Activated CD4-positive, alpha-beta T cell treated with anti-CD3 and anti-CD28 coated beads, Interleukin-2, amount 10 ng/mL, durations not matched to agents 24 days and 14 days (primary cell): Measurements from ENCODE around the gene RERE. TPM values are rescaled to one million over a fixed set of nuclear protein-coding genes. Genes with fewer than 3 reads are reported as not detected.
"Not testable (repeated sequence)": the region's sequence is repeated elsewhere in the genome, so short reads cannot be mapped to it uniquely, and the experiment has no call there.

ENCODE experiments used
- DNase-seq: peaks from one replicate; pipeline ENCODE4 v3.0.0; 2022
- H3K27ac Mint-ChIP-seq: one replicate; pipeline ENCODE4 v1.8.0; 2022; ENCODE audit warnings: mild to moderate bottlenecking, mixed read lengths
- H3K27me3 Mint-ChIP-seq: one replicate; pipeline ENCODE4 v1.8.0; 2022; ENCODE audit warnings: mixed read lengths
- H3K36me3 Mint-ChIP-seq: one replicate; pipeline ENCODE4 v1.8.0; 2022; ENCODE audit warnings: low read depth, mild to moderate bottlenecking, mixed read lengths
- H3K4me1 Mint-ChIP-seq: one replicate; pipeline ENCODE4 v1.8.0; 2021; ENCODE audit warnings: mixed read lengths
- H3K4me3 Mint-ChIP-seq: one replicate; pipeline ENCODE4 v1.8.0; 2022; ENCODE audit warnings: mild to moderate bottlenecking, moderate library complexity, mixed read lengths
- H3K9me3 Mint-ChIP-seq: one replicate; pipeline ENCODE4 v1.8.0; 2021; ENCODE audit warnings: mixed read lengths
- intact Hi-C: fragments of 100-400 bp; cut with micrococcal nuclease; formaldehyde crosslinking; loops from one replicate; pipeline ENCODE4 v1.15.1; 2023
- total RNA-seq: library from RNA; stranded (reverse); gene quantifications from 2 replicates; pipeline ENCODE4 v1.2.3, GENCODE V29; 2022

The RERE gene
- total RNA-seq, 1 donor from 2014 or later: 85.6 TPM

DNA sequence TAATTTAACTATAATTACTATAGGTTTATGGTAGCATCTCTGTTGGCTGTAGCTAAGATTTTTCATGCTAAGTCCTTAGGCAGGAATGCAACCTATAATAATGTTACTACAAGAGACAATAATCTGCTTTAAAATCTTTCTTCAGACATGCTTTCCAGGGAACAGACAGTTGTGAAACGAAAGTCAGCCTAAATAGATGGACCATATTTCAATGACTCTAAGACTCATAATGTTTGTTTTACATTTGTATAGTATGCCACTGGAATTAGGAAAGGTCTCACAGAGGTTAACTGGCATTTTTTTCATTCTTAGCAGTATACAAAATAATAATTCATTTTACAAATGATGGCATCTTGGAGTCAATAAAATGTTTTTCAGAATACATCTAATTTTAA is 8.1 kb downstream of the RERE start:
- no peak overlapping the region for H3K27ac Mint-ChIP-seq
- H3K9me3 Mint-ChIP-seq: no peaks in the 10 kb centered on the region
- peaks cover 7% of the 10 kb centered on the region for H3K4me1 Mint-ChIP-seq
- no peaks in the 10 kb centered on the region for H3K27me3 Mint-ChIP-seq
- H3K36me3 Mint-ChIP-seq: no peaks in the 10 kb centered on the region
- no peak overlapping the region for H3K4me3 Mint-ChIP-seq
- no peak for DNase-seq
- intact Hi-C loops: no loop called here

DNA sequence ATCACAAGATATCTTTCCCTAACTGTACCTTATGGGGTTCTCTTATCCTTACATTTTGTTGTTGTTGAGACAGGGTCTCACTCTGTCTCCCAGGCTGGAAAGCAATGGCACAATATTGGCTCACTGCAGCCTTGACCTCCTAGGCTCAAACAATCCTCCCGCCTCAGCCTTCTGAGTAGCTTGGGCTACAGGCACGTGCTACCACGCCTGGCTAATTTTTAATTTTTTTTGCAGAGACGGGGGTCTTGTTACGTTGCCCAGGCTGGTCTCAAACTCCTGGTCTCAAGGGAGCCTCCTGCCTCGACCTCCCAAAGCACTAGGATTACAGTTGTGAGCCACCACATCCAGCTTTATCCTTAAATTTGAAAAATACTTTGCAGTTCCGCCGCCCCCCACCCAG is 10.4 kb downstream of the RERE start:
- Mint-ChIP-seq H3K27me3 (no peaks in the 10 kb centered on the region), H3K36me3 (no peaks in the 10 kb centered on the region), H3K4me3 (no peak overlapping the region), H3K4me1 (peaks cover 3% of the 10 kb centered on the region), H3K27ac (no peak overlapping the region), H3K9me3 (no peaks in the 10 kb centered on the region)
- intact Hi-C loops: no loop called here
- no peak for DNase-seq

DNA sequence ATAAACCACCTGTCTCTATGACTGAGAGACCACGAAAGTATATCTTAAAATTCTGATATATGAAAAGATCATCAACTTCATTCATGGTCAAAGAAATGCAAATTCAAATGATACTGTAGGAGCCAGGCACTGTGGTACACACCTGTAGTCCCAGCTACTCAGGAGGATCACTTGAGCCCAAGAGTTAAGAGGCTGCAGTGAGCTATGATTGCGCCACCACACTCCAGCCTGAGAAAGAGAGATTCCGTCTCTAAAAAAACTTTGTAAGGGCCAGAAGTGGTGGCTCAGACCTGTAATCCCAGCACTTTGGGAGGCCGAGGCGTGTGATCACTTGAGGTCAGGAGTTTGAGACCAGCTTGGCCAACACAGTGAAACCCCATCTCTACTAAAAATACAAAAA is 17.0 kb downstream of the RERE start:
- H3K9me3 Mint-ChIP-seq: no peaks in the 10 kb centered on the region
- peaks cover 3% of the 10 kb centered on the region for H3K4me1 Mint-ChIP-seq
- DNase-seq: no peak
- intact Hi-C loops: no loop called here
- H3K36me3 Mint-ChIP-seq: peaks cover 2% of the 10 kb centered on the region
- H3K4me3 Mint-ChIP-seq: no peak overlapping the region
- H3K27ac Mint-ChIP-seq: no peak overlapping the region
- H3K27me3 Mint-ChIP-seq: no peaks in the 10 kb centered on the region

DNA sequence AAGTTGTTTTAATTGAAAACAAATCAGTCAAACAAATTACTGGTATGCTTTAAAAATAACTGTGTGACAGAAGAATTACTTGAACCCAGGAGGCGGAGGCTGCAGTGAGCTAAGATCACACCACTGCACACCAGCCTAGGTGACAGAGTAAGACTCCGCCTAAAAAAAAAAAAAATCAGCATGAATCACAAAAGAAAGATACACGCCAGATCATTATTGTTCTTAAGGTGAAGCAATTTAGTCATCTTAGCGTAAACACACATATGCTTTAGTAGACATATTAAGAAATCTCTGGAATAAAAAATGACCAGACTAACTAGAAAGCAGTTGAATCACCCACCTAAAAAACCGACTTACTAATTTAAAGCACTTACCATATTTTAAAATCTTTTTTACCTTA is 20.2 kb downstream of the RERE start:
- DNase-seq: no peak
- Mint-ChIP-seq H3K27ac (no peak overlapping the region), H3K4me3 (no peak overlapping the region), H3K27me3 (no peaks in the 10 kb centered on the region), H3K4me1 (no peaks in the 10 kb centered on the region), H3K9me3 (no peaks in the 10 kb centered on the region), H3K36me3 (peaks cover 2% of the 10 kb centered on the region)
- intact Hi-C loops: no loop called here

DNA sequence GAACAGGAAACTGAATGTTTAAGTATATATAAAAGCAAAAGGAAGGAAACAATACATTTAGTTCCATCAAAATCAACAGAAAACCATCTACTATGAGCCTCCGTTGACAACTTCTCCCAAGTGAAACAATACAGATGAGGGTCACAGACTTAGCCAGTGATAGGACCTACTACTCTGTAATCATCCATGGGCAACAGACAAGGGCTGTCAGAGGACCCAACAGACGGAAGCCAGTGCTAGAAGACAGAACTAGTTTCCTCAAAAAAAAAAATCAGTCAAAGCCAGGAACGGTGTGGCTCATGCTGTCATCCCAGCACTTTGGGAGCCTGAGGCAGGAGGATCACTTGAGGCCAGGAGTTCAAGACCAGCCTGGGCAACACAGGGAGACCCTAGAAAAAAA is 20.6 kb downstream of the RERE start:
- H3K36me3 Mint-ChIP-seq: peaks cover 2% of the 10 kb centered on the region
- DNase-seq: no peak
- H3K9me3 Mint-ChIP-seq: no peaks in the 10 kb centered on the region
- no peak overlapping the region for H3K27ac Mint-ChIP-seq
- intact Hi-C loops: no loop called here
- H3K27me3 Mint-ChIP-seq: no peaks in the 10 kb centered on the region
- no peak overlapping the region for H3K4me3 Mint-ChIP-seq
- no peaks in the 10 kb centered on the region for H3K4me1 Mint-ChIP-seq

DNA sequence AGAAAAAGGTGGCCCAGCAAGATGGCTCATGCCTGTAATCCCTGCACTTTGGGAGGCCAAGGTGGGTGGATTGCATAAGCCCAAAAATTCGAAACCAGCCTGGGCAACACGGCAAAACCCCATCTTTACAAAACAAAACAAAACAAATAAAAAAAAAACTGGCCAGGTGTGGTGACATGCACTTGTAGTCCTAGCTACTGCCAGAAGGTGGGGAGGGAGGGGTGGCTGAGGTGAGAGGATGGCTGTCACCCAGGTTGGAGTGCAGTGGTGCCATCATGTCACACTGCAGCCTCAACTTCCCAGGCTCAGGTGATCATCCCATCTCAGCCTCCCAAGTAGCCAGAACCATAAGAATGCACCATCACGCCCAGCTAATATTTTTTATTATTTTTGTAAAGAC is 22.8 kb downstream of the RERE start:
- intact Hi-C loops: no loop called here
- Mint-ChIP-seq H3K9me3 (no peaks in the 10 kb centered on the region), H3K27ac (no peak overlapping the region), H3K4me3 (no peak overlapping the region), H3K36me3 (peaks cover 2% of the 10 kb centered on the region), H3K27me3 (no peaks in the 10 kb centered on the region), H3K4me1 (no peaks in the 10 kb centered on the region)
- DNase-seq: no peak

DNA sequence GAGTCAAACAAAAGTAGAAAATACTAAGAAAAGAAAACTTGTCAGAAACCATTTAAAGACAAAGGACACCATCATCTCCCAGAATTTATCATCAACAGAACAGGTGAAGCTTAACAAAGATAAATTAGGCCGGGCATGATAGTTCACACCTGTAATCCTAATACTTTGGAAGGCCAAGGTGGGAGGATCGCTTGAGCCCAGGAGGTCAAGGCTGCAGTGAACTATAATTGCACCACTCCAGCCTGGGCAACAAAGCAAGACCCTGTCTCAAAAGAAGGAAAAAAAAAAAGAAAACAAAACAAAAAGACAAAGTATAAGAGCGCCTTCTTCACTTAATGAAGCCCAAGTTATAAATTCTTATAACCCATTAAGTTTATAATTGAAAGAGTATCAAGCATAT is 25.6 kb downstream of the RERE start:
- DNase-seq: no peak
- intact Hi-C loops: no loop called here
- H3K27me3 Mint-ChIP-seq: no peaks in the 10 kb centered on the region
- peaks cover 2% of the 10 kb centered on the region for H3K36me3 Mint-ChIP-seq
- no peak overlapping the region for H3K27ac Mint-ChIP-seq
- H3K9me3 Mint-ChIP-seq: no peaks in the 10 kb centered on the region
- no peaks in the 10 kb centered on the region for H3K4me1 Mint-ChIP-seq
- no peak overlapping the region for H3K4me3 Mint-ChIP-seq

DNA sequence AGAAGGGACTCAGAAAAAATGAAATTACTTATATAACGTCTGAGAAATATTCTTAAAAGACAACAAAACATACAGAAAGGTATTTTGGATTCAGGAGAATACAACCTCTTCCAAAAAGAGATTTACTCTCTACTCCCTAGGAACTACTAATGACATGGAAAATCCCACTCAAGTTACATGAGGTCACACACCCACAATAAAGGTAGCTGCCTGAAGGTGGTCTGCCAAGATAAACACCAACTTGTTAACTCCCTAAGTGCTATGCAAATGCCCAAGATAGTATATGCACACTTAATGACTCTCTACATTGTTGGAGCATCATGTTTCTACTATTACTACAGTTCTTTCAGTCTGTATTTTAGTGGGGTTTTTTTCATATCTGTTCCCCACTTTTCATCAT is 26.5 kb downstream of the RERE start:
- Mint-ChIP-seq H3K27ac (no peak overlapping the region), H3K4me1 (no peaks in the 10 kb centered on the region), H3K36me3 (peaks cover 3% of the 10 kb centered on the region), H3K4me3 (no peak overlapping the region), H3K27me3 (no peaks in the 10 kb centered on the region), H3K9me3 (no peaks in the 10 kb centered on the region)
- DNase-seq: no peak
- intact Hi-C loops: no loop called here

DNA sequence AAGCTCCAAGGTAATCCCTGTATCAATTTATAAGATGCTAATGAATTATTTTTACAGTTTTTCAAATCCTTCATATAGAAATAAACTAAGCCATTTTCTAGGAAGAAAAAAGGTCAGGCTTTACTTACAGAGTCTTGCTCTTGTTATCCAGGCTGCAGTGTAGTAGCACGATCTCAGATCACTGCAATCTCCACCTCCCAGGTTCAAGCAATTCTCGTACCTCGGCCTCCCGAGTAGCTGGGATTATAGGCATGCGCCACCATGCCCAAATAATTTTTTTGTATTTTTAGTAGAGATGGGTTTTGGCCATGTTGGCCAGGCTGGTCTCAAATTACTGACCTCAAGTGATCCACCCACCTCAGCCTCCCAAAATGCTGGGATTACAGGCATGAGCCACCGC is 27.0 kb downstream of the RERE start:
- DNase-seq: no peak
- Mint-ChIP-seq H3K4me1 (no peaks in the 10 kb centered on the region), H3K9me3 (no peaks in the 10 kb centered on the region), H3K36me3 (peaks cover 4% of the 10 kb centered on the region), H3K27ac (no peak overlapping the region), H3K27me3 (no peaks in the 10 kb centered on the region), H3K4me3 (no peak overlapping the region)
- intact Hi-C loops: no loop called here

DNA sequence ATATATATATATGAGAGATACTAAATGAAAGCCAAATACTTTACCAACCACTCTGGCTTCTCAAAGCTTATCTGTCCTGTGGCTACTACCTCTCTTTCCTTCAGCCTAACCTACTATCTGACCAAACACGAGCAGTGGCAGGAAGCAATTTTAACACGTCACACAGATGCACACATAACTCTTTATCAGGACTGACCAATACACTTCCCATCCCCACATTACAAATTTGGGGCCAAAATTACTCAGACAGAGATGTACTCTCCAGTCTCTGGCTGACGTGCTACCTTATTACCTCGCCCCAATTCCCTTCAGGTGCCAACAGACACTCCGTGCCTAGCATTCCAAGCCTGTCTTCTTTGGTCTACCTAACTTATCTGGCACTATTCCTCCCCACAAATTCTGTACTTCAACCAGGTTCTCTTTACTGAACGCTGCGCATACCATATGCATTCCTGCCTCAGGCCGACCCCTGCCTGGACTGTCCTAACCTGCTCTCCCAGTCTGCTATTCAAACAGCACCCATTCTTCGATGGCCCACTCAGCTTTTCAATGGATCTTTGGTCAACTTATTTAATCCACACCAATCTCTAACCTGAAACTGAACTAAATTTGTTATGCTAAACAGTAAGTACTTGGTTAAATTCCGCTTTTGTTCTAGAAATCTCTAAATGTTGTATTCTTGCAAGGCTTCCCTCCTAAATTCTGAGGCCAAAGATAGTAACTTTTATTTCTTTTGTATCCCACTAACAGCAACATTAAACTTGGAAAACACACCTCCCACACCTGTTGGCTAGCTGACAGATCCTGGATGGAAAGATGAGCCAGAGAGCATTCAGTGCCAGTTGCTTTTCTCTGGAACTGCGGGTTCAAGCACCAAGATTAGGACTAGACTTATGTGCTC is 27.9 kb downstream of the RERE start:
- DNase-seq: no peak
- peaks cover 4% of the 10 kb centered on the region for H3K36me3 Mint-ChIP-seq
- H3K27me3 Mint-ChIP-seq: no peaks in the 10 kb centered on the region
- no peak overlapping the region for H3K4me3 Mint-ChIP-seq
- no peaks in the 10 kb centered on the region for H3K9me3 Mint-ChIP-seq
- intact Hi-C loops: no loop called here
- no peak overlapping the region for H3K27ac Mint-ChIP-seq
- H3K4me1 Mint-ChIP-seq: no peaks in the 10 kb centered on the region

DNA sequence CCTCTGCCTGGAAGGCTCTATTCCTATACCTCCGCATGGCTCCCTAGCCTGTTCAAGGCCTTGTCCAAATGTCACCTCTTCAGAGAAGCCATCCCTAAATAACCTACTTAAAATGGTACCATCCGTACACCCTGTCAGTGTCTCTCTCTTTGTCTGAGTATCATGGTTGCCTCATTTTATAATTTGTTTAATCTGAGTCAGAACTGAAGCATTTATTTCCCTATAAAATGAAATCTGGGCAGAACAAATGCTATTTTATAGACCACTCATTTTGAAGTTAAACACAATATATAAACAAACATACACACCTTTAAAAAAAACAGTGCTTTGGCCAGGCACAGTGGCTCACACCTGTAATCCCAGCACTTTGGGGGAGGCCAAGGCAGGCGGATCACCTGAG is 30.2 kb downstream of the RERE start:
- intact Hi-C loops: no loop called here
- Mint-ChIP-seq H3K36me3 (peaks cover 4% of the 10 kb centered on the region), H3K4me3 (no peak overlapping the region), H3K27ac (no peak overlapping the region), H3K27me3 (no peaks in the 10 kb centered on the region), H3K4me1 (no peaks in the 10 kb centered on the region), H3K9me3 (no peaks in the 10 kb centered on the region)
- no peak for DNase-seq

DNA sequence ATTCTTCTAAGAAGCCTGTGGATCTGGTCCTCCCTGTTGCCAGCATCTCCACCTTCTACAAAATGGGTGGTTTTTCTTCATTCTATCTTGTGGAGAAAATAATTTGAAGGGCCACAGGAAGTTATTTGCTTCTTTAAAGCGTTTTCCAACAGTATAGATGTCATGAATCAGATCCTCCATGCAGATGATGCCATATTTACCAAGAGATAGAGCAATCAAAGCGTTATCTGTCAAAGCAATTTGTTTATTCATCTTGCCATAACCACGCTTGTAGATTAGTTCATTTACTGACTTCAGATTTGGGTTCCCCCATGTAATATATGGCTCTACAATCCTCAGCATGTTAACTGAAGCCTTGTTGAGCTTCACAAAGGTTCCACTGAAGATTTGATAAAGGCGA is 31.2 kb downstream of the RERE start:
- DNase-seq, H3K27ac Mint-ChIP-seq, H3K36me3 Mint-ChIP-seq, H3K9me3 Mint-ChIP-seq, H3K4me3 Mint-ChIP-seq, H3K27me3 Mint-ChIP-seq, intact Hi-C loops, H3K4me1 Mint-ChIP-seq: not testable (repeated sequence)

DNA sequence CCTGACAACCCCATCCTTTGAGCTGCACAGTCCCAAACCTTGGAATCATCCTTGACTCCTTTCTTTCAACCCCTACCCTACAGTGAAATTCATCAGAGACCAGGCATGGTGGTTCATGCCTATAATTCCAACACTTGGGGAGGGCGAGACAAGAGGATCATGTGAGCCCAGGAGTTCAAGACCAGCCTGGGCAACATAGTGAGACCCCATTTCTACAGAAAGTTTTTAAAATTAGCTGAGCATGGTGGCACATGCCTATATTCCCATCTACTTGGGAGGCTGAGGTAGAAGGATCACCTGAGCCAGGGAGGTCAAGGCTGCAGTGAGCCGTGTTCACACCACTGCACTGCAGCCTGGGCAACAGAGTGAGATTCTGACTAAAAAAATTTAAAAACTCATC is 34.5 kb downstream of the RERE start:
- no peak for DNase-seq
- intact Hi-C loops: no loop called here
- peaks cover 7% of the 10 kb centered on the region for H3K4me1 Mint-ChIP-seq
- no peaks in the 10 kb centered on the region for H3K27me3 Mint-ChIP-seq
- H3K4me3 Mint-ChIP-seq: no peak overlapping the region
- peaks cover 4% of the 10 kb centered on the region for H3K36me3 Mint-ChIP-seq
- H3K27ac Mint-ChIP-seq: no peak overlapping the region
- no peaks in the 10 kb centered on the region for H3K9me3 Mint-ChIP-seq

DNA sequence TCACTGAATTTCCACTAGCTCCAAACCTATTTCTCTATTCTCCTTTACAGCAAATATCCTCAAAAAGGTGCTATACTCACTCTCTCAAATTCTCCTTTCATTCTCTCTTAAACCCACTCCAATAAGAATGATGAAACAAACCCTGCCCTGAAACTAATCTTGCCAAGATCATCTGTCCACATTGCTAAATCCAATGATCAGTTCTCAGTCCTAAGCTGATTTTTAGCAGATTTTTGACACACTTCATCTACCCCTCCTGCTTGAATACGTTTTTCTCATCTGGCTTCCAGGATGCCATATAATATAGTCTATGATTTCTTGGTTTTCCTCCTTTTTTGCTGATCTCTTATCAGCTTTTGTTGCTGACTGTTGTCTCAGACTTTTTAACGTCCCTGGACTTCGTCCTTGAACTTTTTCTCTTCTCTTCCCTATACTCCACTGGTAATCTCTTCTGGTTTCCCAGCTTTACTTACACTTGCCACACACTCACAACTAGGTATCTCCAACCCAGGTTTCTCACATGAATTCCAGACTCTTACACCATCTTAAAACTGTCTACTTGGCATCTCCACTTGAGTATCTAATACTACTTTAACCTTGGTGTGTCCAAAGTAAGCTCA is 35.3 kb downstream of the RERE start:
- no peak overlapping the region for H3K4me3 Mint-ChIP-seq
- H3K9me3 Mint-ChIP-seq: no peaks in the 10 kb centered on the region
- DNase-seq: no peak
- no peaks in the 10 kb centered on the region for H3K27me3 Mint-ChIP-seq
- peaks cover 7% of the 10 kb centered on the region for H3K4me1 Mint-ChIP-seq
- peaks cover 4% of the 10 kb centered on the region for H3K36me3 Mint-ChIP-seq
- H3K27ac Mint-ChIP-seq: no peak overlapping the region
- intact Hi-C loops: no loop called here

DNA sequence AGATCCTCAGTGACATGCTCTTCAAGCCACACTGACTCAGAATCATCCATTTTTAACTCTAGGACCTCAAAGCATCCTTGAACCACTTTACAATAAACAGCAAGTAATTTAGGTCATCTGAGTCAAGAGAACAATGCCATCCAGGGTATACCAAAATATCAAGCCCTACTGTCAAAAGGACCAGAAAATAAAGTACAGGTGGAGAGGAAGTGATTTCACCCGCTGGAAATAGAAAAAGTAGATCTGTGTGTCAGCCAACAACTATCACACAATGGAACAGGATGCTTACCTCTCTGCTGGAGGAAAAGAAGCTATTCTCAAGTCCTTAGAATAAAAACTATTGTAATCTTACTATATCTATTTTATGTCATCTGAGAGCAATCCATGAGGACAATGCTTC is 37.0 kb downstream of the RERE start:
- H3K27me3 Mint-ChIP-seq: no peaks in the 10 kb centered on the region

More for the DNA sequence above, 37.0 kb downstream of the RERE start:
- intact Hi-C loops: no loop called here
- H3K4me1 Mint-ChIP-seq: peaks cover 7% of the 10 kb centered on the region
- no peaks in the 10 kb centered on the region for H3K36me3 Mint-ChIP-seq
- no peak for DNase-seq
- no peaks in the 10 kb centered on the region for H3K9me3 Mint-ChIP-seq
- H3K27ac Mint-ChIP-seq: no peak overlapping the region
- H3K4me3 Mint-ChIP-seq: no peak overlapping the region
